KMS-11 (cell line): ENCODE results near the gene BMS1.
"Not testable (repeated sequence)": the region's sequence is repeated elsewhere in the genome, so short reads cannot be mapped to it uniquely, and the experiment has no call there.

Experiments used
- H2AFZ ChIP-seq: fragments of 200-600 bp; sonication (generic); 2 replicates; pipeline ENCODE4 v1.6.1; 2016; ENCODE audit warnings: antibody characterized with exemption, mixed run types, low read depth
- H3K27ac ChIP-seq: fragments of 200-600 bp; sonication (generic); 2 replicates; pipeline ENCODE4 v1.6.1; 2016; ENCODE audit warnings: mild to moderate bottlenecking, mixed run types
- H3K27me3 ChIP-seq: fragments of 200-600 bp; sonication (generic); 2 replicates; pipeline ENCODE4 v1.6.1; 2017; ENCODE audit warnings: mild to moderate bottlenecking, low read depth, mixed run types, moderate library complexity; ENCODE audit not compliant: insufficient read depth
- H3K36me3 ChIP-seq: fragments of 200-600 bp; sonication (generic); 2 replicates; pipeline ENCODE4 v1.6.1; 2017; ENCODE audit warnings: mild to moderate bottlenecking, mixed run types; ENCODE audit not compliant: insufficient read depth
- H3K4me1 ChIP-seq: fragments of 200-600 bp; sonication (generic); 2 replicates; pipeline ENCODE4 v1.6.1; 2016; ENCODE audit warnings: mild to moderate bottlenecking, low read depth, mixed run types; ENCODE audit not compliant: poor library complexity, severe bottlenecking
- H3K4me2 ChIP-seq: fragments of 200-600 bp; sonication (generic); 2 replicates; pipeline ENCODE4 v1.7.0; 2016; ENCODE audit warnings: mild to moderate bottlenecking, mixed run types
- H3K4me3 ChIP-seq: fragments of 200-600 bp; sonication (generic); IDR thresholded peaks from 2 replicates; pipeline ENCODE4 v1.6.1; 2017; ENCODE audit warnings: low read depth, low read length, mixed read lengths; ENCODE audit not compliant: insufficient read depth
- H3K79me2 ChIP-seq: fragments of 200-600 bp; sonication (generic); 2 replicates; pipeline ENCODE4 v1.6.1; 2016; ENCODE audit warnings: low read depth, mixed run types; ENCODE audit not compliant: insufficient read depth
- H3K9ac ChIP-seq: fragments of 200-600 bp; sonication (generic); 2 replicates; pipeline ENCODE4 v1.6.1; 2016; ENCODE audit warnings: mild to moderate bottlenecking, mixed run types
- H4K20me1 ChIP-seq: fragments of 200-600 bp; sonication (generic); 2 replicates; pipeline ENCODE4 v1.6.1; 2016; ENCODE audit warnings: mild to moderate bottlenecking, mixed run types; ENCODE audit not compliant: insufficient read depth
- TF ChIP-seq, protein P1 (sequence below): fragments of 200-600 bp; sonication (generic); conservative IDR thresholded peaks from 2 replicates; pipeline ENCODE4 v1.6.1; 2017; ENCODE audit warnings: low read depth, mild to moderate bottlenecking, antibody characterized with exemption, low read length, moderate library complexity, mixed read lengths

The BMS1 gene

DNA sequence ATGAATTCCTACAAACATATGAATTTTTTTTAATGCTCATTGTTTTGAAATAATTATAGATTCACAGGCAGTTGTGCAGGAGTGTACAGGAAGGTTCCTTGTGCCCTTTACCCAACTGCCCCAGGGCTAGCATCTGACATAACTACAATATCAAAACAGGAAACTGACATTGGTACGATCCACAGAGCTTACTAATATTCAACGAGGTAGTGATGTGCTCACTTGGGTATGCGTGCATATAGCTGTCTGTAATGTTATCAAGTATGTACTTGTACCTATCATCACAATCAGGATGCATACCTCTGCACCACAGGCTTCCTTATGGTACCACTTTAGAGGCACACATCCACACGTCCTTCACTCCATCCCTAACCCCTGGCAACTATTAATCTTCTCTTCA lies 68.3 kb downstream of the BMS1 start:
- no peak overlapping the region for H3K4me2 ChIP-seq
- no peaks in the 10 kb centered on the region for H3K79me2 ChIP-seq
- no peaks in the 10 kb centered on the region for H3K27me3 ChIP-seq
- H3K4me3 ChIP-seq: no peak overlapping the region
- no peak overlapping the region for H3K27ac ChIP-seq
- no peaks in the 10 kb centered on the region for H4K20me1 ChIP-seq
- no peak overlapping the region for H3K9ac ChIP-seq
- no peaks in the 10 kb centered on the region for H3K36me3 ChIP-seq
- TF ChIP-seq, protein P1, sequence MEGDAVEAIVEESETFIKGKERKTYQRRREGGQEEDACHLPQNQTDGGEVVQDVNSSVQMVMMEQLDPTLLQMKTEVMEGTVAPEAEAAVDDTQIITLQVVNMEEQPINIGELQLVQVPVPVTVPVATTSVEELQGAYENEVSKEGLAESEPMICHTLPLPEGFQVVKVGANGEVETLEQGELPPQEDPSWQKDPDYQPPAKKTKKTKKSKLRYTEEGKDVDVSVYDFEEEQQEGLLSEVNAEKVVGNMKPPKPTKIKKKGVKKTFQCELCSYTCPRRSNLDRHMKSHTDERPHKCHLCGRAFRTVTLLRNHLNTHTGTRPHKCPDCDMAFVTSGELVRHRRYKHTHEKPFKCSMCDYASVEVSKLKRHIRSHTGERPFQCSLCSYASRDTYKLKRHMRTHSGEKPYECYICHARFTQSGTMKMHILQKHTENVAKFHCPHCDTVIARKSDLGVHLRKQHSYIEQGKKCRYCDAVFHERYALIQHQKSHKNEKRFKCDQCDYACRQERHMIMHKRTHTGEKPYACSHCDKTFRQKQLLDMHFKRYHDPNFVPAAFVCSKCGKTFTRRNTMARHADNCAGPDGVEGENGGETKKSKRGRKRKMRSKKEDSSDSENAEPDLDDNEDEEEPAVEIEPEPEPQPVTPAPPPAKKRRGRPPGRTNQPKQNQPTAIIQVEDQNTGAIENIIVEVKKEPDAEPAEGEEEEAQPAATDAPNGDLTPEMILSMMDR: no peak
- no peak overlapping the region for H2AFZ ChIP-seq
- H3K4me1 ChIP-seq: no peaks in the 10 kb centered on the region

DNA sequence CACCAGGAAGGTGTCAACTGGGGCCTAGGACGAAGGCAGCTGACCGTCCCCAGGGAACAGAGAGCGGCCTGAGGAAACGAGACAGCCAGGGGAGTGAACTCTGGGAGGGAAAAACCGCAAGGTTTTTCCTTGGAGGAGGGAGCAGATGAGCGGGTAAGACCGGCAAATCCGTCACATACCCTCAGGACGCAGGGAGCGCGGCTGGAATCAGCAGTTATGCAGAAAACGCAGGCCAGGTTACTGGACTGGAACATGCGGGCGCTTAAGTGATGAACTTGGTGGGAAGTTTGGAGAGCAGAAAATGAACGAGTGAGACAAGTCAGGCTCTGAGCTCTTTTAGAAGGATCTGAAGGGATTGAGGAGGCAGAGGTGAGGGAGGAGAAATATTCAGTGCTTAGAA lies 76.7 kb downstream of the BMS1 start:
- no peak overlapping the region for H2AFZ ChIP-seq
- no peak overlapping the region for H3K4me3 ChIP-seq
- H3K4me2 ChIP-seq: no peak overlapping the region
- H3K9ac ChIP-seq: no peak overlapping the region
- TF ChIP-seq, protein P1: no peak
- no peak overlapping the region for H3K27ac ChIP-seq
- H3K36me3 ChIP-seq: no peaks in the 10 kb centered on the region
- no peaks in the 10 kb centered on the region for H3K79me2 ChIP-seq
- no peaks in the 10 kb centered on the region for H3K4me1 ChIP-seq
- no peaks in the 10 kb centered on the region for H3K27me3 ChIP-seq
- H4K20me1 ChIP-seq: no peaks in the 10 kb centered on the region

DNA sequence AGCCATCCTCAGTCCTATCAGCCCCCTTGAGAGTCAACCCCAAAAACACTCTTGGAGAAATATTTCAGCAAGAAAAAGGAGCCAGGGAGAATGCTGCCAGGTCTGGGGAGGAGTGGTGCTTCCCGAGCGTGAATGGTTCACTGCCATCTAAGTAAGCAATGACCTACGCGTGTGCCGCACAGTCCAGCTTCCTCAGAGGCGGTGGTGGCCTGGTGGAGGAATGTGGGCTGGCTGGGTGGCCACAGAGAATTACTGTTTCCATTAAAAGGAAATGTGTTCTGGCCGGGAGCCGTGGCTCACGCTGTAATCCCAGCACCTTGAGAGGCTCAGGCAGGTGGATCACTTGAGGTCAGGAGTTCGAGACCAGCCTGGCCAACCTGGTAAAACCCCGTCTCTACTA lies 77.4 kb downstream of the BMS1 start:
- H3K9ac ChIP-seq, H3K36me3 ChIP-seq, H4K20me1 ChIP-seq, H3K27ac ChIP-seq, H3K4me2 ChIP-seq, H3K27me3 ChIP-seq, H2AFZ ChIP-seq, H3K4me1 ChIP-seq, H3K4me3 ChIP-seq, H3K79me2 ChIP-seq: not testable (repeated sequence)

DNA sequence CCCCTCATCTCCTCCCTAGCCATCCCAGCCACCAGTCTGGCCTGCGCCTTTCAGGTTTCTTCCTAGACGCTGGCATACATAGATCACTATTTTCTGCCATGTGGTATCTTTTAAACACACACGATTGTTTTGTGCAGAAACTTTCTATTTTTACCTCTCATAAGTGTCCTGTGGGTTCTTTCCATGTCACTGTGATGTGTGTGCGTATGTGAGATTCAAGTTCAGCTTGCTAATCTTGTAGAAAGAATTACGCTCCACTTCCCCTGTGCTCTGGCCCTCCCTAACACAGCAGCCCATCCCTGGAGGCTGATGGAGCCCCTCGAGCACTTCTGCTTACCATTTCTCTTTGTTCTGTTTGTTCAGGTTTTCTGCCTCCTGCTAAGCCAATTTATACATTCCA lies 80.2 kb downstream of the BMS1 start:
- H3K4me1 ChIP-seq, H2AFZ ChIP-seq, H3K9ac ChIP-seq, H3K27me3 ChIP-seq, H3K79me2 ChIP-seq, H3K4me2 ChIP-seq, H3K4me3 ChIP-seq, H4K20me1 ChIP-seq, H3K36me3 ChIP-seq, H3K27ac ChIP-seq: not testable (repeated sequence)

DNA sequence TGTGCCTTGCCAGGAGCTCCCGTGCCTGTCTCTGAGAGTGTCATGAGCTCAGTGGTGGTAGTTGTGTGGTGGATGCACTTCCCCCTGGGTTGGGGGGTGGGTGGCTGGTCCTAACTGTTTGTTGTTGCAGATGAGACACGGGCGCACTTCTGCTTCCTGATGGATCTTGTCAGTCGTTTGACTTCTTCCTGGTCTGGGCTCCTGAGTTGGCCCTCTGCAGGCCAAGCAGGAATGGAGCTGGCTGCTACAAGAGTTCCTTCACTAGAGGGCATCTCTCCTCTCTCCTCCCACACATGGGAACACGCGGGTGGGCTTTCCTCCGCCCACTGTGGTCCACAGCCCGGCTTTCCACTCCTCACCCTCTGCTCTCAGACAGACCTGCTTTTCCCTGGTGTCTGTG lies 82.0 kb downstream of the BMS1 start:
- no peaks in the 10 kb centered on the region for H3K27me3 ChIP-seq
- H4K20me1 ChIP-seq: no peaks in the 10 kb centered on the region
- H3K4me2 ChIP-seq: no peak overlapping the region
- no peak overlapping the region for H3K4me3 ChIP-seq
- TF ChIP-seq, protein P1: no peak
- H3K27ac ChIP-seq: no peak overlapping the region
- no peaks in the 10 kb centered on the region for H3K4me1 ChIP-seq
- no peak overlapping the region for H2AFZ ChIP-seq
- H3K79me2 ChIP-seq: no peaks in the 10 kb centered on the region
- no peak overlapping the region for H3K9ac ChIP-seq
- H3K36me3 ChIP-seq: no peaks in the 10 kb centered on the region

DNA sequence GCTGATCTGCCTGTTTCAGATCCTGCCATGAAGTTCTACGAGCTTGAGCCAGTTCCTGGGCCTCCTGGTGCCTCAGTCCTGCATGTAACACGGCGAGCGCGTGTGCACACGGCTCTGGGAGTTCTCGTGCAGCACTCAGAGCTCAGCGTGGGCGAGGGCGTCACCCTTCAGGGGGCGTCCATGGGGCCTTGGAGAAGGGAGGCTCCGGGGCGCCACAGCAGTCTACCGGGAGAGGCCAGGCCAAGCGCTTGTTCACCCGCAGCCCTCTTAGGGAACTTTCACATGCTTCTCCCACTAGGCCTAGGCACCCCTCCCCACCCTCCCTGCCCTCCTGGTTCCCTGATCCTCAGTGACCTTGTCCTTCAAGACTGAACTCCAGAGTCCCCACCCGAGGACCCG lies 83.1 kb downstream of the BMS1 start:
- Histone ChIP-seq H3K9ac (no peak overlapping the region), H3K27ac (no peak overlapping the region), H3K36me3 (no peaks in the 10 kb centered on the region), H3K4me1 (no peaks in the 10 kb centered on the region), H3K4me3 (no peak overlapping the region), H2AFZ (no peak overlapping the region), H3K4me2 (no peak overlapping the region), H4K20me1 (no peaks in the 10 kb centered on the region), H3K79me2 (no peaks in the 10 kb centered on the region), H3K27me3 (no peaks in the 10 kb centered on the region)
- TF ChIP-seq, protein P1: no peak
